HEK293 (cell line): ENCODE measurements around the gene MRPL21.

Experiments
- PRDM1 ChIP-seq: fragments of 450-650 bp; formaldehyde crosslinking; IDR thresholded peaks from 2 replicates; pipeline ENCODE4; 2016; ENCODE audit warnings: missing biosample characterization, missing genetic modification characterization
- REST ChIP-seq: fragments of 450-650 bp; formaldehyde crosslinking; IDR thresholded peaks from 2 replicates; pipeline ENCODE4 v1.5.1; 2016; ENCODE audit warnings: missing biosample characterization, missing genetic modification characterization
- ZBTB7A ChIP-seq: fragments of 450-650 bp; formaldehyde crosslinking; IDR thresholded peaks from 2 replicates; pipeline ENCODE4 v1.5.1; 2016; ENCODE audit warnings: low read depth, missing biosample characterization, missing genetic modification characterization
- ZNF211 ChIP-seq: fragments of 450-650 bp; formaldehyde crosslinking; IDR thresholded peaks from 2 replicates; pipeline ENCODE4 v1.5.1; 2016; ENCODE audit warnings: low read depth, missing biosample characterization, missing genetic modification characterization
- ZNF404 ChIP-seq: fragments of 450-650 bp; formaldehyde crosslinking; IDR thresholded peaks from 2 replicates; pipeline ENCODE4 v1.5.1; 2017; ENCODE audit warnings: missing biosample characterization, missing genetic modification characterization
- ZNF558 ChIP-seq: fragments of 450-650 bp; formaldehyde crosslinking; IDR thresholded peaks from 2 replicates; pipeline ENCODE4 v1.5.1; 2016; ENCODE audit warnings: missing biosample characterization, missing genetic modification characterization
- TF ChIP-seq, protein P1 (sequence below): fragments of 450-650 bp; formaldehyde crosslinking; IDR thresholded peaks from 2 replicates; pipeline ENCODE4 v1.5.1; 2016; ENCODE audit warnings: missing biosample characterization, missing genetic modification characterization
- TF ChIP-seq, protein P2 (sequence below): fragments of 450-650 bp; IDR thresholded peaks from 2 replicates; pipeline ENCODE4 v1.5.1; 2018; ENCODE audit warnings: missing biosample characterization, missing genetic modification characterization

DNA sequence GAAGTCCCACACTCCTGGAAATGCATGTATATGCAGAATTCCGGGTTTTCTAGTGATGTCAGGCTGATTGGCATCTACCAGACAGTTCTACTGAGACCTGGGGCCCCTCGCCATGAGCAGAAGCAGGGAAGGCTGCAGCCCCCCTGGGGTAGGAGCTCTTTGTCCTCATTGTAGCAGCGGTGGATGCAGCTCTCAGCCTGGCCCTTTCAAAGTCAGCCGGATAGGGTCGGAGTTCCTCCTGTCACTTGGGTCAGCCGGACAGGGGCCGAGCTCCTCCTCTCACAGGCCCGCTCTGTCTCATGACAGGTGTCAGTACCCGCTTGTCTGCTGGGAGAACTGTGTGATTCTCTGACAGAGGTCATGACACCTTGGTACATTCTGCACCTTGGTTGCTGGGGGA is 47.1 kb upstream of the MRPL21 start:
- TF ChIP-seq ZNF211 (tag by site-specific recombination) (no peak), ZNF558 (tag by site-specific recombination) (no peak), PRDM1 (no peak), ZBTB7A (tag by site-specific recombination) (no peak), ZNF404 (no peak), REST (tag by site-specific recombination) (no peak)
- TF ChIP-seq, protein P1, sequence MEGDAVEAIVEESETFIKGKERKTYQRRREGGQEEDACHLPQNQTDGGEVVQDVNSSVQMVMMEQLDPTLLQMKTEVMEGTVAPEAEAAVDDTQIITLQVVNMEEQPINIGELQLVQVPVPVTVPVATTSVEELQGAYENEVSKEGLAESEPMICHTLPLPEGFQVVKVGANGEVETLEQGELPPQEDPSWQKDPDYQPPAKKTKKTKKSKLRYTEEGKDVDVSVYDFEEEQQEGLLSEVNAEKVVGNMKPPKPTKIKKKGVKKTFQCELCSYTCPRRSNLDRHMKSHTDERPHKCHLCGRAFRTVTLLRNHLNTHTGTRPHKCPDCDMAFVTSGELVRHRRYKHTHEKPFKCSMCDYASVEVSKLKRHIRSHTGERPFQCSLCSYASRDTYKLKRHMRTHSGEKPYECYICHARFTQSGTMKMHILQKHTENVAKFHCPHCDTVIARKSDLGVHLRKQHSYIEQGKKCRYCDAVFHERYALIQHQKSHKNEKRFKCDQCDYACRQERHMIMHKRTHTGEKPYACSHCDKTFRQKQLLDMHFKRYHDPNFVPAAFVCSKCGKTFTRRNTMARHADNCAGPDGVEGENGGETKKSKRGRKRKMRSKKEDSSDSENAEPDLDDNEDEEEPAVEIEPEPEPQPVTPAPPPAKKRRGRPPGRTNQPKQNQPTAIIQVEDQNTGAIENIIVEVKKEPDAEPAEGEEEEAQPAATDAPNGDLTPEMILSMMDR = no peak
- TF ChIP-seq, protein P2, sequence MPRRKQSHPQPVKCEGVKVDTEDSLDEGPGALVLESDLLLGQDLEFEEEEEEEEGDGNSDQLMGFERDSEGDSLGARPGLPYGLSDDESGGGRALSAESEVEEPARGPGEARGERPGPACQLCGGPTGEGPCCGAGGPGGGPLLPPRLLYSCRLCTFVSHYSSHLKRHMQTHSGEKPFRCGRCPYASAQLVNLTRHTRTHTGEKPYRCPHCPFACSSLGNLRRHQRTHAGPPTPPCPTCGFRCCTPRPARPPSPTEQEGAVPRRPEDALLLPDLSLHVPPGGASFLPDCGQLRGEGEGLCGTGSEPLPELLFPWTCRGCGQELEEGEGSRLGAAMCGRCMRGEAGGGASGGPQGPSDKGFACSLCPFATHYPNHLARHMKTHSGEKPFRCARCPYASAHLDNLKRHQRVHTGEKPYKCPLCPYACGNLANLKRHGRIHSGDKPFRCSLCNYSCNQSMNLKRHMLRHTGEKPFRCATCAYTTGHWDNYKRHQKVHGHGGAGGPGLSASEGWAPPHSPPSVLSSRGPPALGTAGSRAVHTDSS (tag by site-specific recombination) = no peak
